ENCODE results near the gene OVAAL. TPM values are rescaled to one million over a fixed set of nuclear protein-coding genes. Genes with fewer than 3 reads are reported as not detected.

The OVAAL gene
- total RNA-seq, 2 donors from 2014 or later: not detected

DNA sequence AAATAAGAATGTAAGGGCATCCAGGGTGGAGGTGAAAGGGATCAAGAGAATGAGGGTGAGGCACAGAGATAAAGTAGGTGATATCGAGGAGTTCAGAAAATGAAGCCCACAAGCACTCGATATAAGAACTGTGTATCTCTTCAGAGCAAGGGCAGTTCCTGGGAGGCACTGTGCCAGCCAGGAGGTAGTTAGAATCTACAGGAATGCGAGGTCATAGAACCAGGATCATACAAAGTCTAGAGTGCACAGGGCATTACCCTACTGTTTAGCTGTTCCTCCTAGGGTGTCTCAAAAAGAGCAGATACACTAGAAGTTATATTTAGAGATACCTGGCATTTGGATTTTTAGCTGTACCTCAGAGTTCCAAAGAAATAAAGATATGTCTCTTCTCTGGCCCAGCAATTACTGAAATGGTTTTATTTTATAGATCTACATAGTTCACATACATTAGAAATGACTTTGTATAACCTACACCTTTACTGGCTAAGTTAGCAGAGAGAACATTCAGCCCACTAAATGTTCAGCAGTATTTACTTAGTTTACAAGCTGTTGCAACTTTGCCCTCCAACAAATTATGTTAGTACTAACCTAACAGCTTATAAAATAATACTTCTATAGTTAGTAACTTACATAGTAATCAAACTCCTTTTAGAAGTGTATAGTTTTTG lies 1.6 kb downstream of the OVAAL start:
- Histone ChIP-seq H3K4me1 (no peaks in the 10 kb centered on the region), H3K27me3 (no peaks in the 10 kb centered on the region), H3K36me3 (no peaks in the 10 kb centered on the region), H3K9me3 (no peaks in the 10 kb centered on the region), H3K4me3 (no peak overlapping the region), H3K27ac (no peak overlapping the region), H3K9ac (ENCODE audit: low read depth in 2 of 2, low read length in 2 of 2) (no peak overlapping the region)
- intact Hi-C loops (cut with DNase I): no loop called here
- TF ChIP-seq, protein P1, sequence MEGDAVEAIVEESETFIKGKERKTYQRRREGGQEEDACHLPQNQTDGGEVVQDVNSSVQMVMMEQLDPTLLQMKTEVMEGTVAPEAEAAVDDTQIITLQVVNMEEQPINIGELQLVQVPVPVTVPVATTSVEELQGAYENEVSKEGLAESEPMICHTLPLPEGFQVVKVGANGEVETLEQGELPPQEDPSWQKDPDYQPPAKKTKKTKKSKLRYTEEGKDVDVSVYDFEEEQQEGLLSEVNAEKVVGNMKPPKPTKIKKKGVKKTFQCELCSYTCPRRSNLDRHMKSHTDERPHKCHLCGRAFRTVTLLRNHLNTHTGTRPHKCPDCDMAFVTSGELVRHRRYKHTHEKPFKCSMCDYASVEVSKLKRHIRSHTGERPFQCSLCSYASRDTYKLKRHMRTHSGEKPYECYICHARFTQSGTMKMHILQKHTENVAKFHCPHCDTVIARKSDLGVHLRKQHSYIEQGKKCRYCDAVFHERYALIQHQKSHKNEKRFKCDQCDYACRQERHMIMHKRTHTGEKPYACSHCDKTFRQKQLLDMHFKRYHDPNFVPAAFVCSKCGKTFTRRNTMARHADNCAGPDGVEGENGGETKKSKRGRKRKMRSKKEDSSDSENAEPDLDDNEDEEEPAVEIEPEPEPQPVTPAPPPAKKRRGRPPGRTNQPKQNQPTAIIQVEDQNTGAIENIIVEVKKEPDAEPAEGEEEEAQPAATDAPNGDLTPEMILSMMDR (IDR thresholded peaks at IDR 0.05): no peak
- DNase-seq: peak; percentile 74

DNA sequence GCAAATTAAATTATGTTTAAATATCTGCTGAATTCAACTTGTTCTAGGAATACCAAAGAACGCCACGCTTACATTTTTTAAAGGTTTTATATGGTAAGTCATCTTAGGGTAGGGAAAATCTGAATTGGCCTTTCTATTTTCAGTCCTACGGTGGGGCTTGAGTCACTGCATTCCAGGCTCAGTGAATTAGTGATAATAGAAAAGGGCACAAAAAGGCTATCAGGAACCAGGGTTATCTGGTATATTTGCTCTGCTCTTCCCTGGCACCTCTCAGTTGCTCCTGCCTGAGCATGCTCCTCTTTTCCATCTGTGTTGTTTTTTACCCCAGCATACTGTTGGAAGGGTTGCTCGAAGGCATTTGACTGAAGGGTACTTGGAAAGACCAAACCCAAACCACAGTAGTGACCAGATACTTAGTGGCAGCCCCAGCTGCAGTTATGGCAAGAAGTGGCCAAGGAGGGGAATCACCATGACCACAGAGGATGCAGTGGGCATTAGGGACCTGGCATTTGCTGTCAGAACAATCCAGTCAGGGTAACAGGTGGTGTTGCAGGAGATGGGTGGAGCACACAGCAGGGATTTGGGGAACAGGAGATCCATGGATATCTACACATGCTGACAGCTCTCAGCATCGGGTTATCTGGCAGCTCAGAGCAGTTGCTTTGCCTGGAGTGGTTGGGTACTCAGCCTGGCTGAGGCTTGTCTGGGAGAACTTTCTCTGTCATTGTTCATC lies 2.3 kb downstream of the OVAAL start:
- Histone ChIP-seq H3K4me3 (no peak overlapping the region), H3K9ac (ENCODE audit: low read depth in 2 of 2, low read length in 2 of 2) (no peak overlapping the region), H3K4me1 (no peaks in the 10 kb centered on the region), H3K27me3 (no peaks in the 10 kb centered on the region), H3K9me3 (no peaks in the 10 kb centered on the region), H3K36me3 (no peaks in the 10 kb centered on the region), H3K27ac (no peak overlapping the region)
- intact Hi-C loops (cut with DNase I): no loop called here
- TF ChIP-seq, protein P1 (IDR thresholded peaks at IDR 0.05): no peak
- no peak for DNase-seq

DNA sequence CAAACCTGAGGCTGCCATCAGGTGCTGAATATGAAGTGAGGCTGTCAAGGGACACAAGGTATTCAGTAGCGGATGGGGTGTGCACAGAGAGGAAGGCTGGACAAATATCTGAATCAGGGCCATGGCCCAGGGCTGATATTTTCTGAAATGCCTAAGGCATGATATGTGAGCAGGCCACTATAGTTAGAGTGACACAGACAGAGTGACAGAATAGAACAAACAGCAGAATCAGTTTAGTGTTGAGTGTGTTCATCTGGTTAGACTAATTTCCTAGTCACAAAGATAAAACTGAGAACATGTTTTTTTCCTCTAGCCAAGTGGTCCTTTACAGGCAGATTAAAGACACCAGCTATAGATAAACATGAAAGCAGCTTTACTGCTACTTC lies 3.9 kb downstream of the OVAAL start:
- no peak overlapping the region for H3K9ac ChIP-seq (ENCODE audit: low read depth in 2 of 2, low read length in 2 of 2)
- no peaks in the 10 kb centered on the region for H3K36me3 ChIP-seq
- TF ChIP-seq, protein P1 (IDR thresholded peaks at IDR 0.05): no peak
- H3K4me1 ChIP-seq: no peaks in the 10 kb centered on the region
- H3K27me3 ChIP-seq: no peaks in the 10 kb centered on the region
- no peak overlapping the region for H3K4me3 ChIP-seq
- no peak for DNase-seq
- intact Hi-C loops (cut with DNase I): no loop called here
- H3K9me3 ChIP-seq: no peaks in the 10 kb centered on the region
- H3K27ac ChIP-seq: no peak overlapping the region

DNA sequence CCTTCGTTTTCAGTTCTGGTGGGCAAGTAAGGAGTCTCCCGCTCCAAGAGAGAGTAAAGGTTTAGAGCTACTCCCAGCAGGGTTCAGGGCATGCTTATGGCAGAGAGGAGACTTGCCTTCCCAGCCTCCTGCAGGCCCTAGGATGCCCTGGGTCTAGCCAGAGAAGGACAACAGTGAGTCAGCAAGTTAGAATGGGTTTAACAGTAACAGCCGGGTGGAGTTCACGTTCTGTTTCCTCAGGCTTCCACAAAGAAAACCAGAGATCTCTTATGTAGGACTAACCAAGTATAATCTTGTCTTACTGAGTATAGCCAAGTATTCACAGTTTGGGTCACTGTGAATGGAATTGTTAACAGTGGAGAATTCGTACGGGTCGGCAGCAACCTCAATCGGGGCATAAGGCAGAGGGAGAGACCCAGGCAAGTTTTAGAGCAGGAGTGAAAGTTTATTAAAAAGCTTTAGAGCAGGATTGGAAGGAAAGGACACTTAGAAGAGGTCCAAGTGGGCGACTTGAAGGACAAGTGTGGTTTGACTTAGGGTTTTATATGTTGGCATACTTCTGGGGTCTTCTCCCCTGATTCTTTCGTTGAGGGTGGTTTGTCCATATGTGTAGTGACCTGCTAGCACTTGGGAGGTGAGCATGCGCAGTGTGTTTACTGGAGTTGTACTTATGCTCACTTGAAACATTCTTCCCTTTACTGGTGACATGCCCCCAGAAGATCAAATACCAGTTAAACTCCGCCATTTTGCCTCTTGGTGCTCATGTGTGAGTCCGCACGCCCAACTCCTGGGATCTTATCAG lies 4.5 kb downstream of the OVAAL start:
- intact Hi-C loops (cut with DNase I): no loop called here
- H3K27me3 ChIP-seq: no peaks in the 10 kb centered on the region
- no peaks in the 10 kb centered on the region for H3K36me3 ChIP-seq
- H3K4me3 ChIP-seq: no peak overlapping the region
- TF ChIP-seq, protein P1 (IDR thresholded peaks at IDR 0.05): no peak
- no peak for DNase-seq
- no peak overlapping the region for H3K27ac ChIP-seq
- no peaks in the 10 kb centered on the region for H3K9me3 ChIP-seq
- H3K9ac ChIP-seq (ENCODE audit: low read depth in 2 of 2, low read length in 2 of 2): no peak overlapping the region
- H3K4me1 ChIP-seq: no peaks in the 10 kb centered on the region

DNA sequence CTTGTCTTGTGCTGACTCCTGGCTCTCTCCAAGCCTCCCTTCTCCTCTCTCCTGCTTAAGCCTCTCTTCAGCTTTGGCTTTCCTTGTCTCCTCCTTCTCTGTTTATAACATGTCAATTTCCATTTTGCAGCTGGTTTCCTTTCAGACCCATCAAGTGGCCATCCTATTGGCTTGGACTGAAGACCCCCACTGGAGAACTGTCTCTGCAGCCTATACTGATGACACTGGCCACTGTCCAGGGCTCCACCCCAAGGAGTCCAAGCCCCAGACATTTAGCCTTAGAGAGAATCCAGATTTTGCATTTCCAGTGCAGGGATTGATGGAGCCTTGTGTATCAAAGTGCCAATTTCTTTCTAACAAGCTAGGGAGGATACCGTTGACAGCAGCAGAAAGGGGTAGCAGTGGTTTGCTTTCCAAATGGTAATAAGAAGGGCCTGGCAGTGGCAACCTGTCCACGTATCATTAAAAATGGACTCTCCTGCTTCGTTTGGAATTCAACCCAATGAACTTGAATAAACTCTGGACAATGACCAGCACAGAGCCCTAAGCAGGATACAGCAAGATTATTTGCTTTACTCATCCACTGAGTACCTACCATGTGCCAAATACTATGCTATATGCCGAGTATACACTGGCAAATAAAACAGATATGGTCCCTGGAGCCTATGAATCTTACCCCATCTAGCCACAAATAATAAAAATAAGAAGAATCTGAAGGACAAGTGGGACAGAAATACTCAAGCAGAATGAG lies 6.5 kb downstream of the OVAAL start:
- Histone ChIP-seq H3K36me3 (no peaks in the 10 kb centered on the region), H3K27ac (no peak overlapping the region), H3K27me3 (no peaks in the 10 kb centered on the region), H3K9me3 (no peaks in the 10 kb centered on the region), H3K9ac (ENCODE audit: low read depth in 2 of 2, low read length in 2 of 2) (no peak overlapping the region), H3K4me1 (no peaks in the 10 kb centered on the region), H3K4me3 (no peak overlapping the region)
- TF ChIP-seq, protein P1 (IDR thresholded peaks at IDR 0.05): no peak
- no peak for DNase-seq
- intact Hi-C loops (cut with DNase I): no loop called here
